Measurements from ENCODE around the gene PCNX3.

The PCNX3 gene

GRCh38 chr11:65652511-65653228, 37.1 kb downstream of the PCNX3 start:
- DNase-seq (ENCODE audit: low spot score), result peak; percentile 96
- peak overlapping the region; percentile 76 for H3K4me3 ChIP-seq
- peak overlapping the region; percentile 92 to 99 for H3K27ac ChIP-seq
- no peak for TF ChIP-seq CTCF (IDR thresholded peaks at IDR 0.05)

- Histone ChIP-seq H3K27ac (peak overlapping the region; percentile 92 to 99), H3K4me3 (peak overlapping the region; percentile 76)
- peak; percentile 72 for DNase-seq (ENCODE audit: low spot score)
- TF ChIP-seq CTCF (IDR thresholded peaks at IDR 0.05), result no peak
These were observed 38.0 kb downstream of the PCNX3 start for GRCh38 chr11:65653229-65654225.

- H3K27ac ChIP-seq, result peak overlapping the region in 1 of 2 donors; percentile 99
- TF ChIP-seq CTCF (IDR thresholded peaks at IDR 0.05), result no peak
- DNase-seq (ENCODE audit: low spot score), result peak; percentile 74
- H3K4me3 ChIP-seq, result no peak overlapping the region
These were observed 39.1 kb downstream of the PCNX3 start for GRCh38 chr11:65654375-65655349.

GRCh38 chr11:65655570-65656332, 40.2 kb downstream of the PCNX3 start:
- peak; percentile 62 for DNase-seq (ENCODE audit: low spot score)
- no peak overlapping the region for H3K4me3 ChIP-seq
- H3K27ac ChIP-seq, result no peak overlapping the region
- no peak for TF ChIP-seq CTCF (IDR thresholded peaks at IDR 0.05)

- H3K27ac ChIP-seq, result no peak overlapping the region
- no peak for DNase-seq (ENCODE audit: low spot score)
- no peak overlapping the region for H3K4me3 ChIP-seq
- TF ChIP-seq CTCF (IDR thresholded peaks at IDR 0.05), result no peak
These were observed 41.9 kb downstream of the PCNX3 start for GRCh38 chr11:65657426-65657825.
